GM21619 (cell line): ENCODE data around the gene PDE6G.
"Not testable (repeated sequence)": the region's sequence is repeated elsewhere in the genome, so short reads cannot be mapped to it uniquely, and the experiment has no call there.

Experiments
- ATAC-seq: cut with Tn5 transposase; IDR thresholded peaks from one replicate; pipeline ENCODE4 v1.9.1; 2021; ENCODE audit not compliant: unreplicated experiment

The PDE6G gene

DNA sequence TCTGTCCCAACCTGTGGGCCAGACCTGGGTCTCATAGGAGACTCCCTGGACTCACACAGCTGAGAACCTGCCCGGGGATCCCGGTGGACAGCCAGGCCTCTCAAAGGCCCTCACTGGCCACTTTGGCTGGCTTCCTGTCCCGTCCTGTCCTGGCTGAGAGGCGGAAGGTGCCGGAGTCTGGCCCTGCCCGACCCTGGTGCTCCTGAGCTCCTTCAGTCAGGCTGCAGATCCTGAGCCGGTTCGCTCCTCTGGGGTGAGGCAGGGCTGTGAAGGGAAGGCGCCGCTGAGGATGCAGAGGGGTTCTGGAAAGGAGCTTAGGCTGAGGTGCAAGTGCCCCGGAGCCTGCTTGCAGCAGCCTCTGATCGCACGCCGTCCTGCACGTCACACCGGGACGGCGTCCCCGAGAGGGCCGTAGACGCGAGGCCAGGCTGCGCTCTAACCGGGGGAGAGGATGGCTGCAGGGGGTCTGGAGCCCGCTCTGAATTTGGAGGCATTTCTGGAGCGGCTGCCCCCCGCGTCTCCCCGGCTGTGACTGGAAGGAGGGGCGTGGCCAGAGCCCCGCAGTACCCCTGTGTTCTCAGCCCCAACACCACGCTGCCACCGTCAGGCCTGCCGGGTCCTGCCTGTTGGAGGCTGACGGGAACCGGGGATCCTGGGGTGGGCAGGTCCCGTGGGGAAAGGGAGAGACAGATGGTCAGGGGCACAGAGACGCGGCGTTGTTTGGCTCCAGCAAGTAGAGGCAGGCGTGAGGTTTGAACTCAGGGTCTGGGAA lies 31.6 kb upstream of the PDE6G start:
- ATAC-seq, result no peak

DNA sequence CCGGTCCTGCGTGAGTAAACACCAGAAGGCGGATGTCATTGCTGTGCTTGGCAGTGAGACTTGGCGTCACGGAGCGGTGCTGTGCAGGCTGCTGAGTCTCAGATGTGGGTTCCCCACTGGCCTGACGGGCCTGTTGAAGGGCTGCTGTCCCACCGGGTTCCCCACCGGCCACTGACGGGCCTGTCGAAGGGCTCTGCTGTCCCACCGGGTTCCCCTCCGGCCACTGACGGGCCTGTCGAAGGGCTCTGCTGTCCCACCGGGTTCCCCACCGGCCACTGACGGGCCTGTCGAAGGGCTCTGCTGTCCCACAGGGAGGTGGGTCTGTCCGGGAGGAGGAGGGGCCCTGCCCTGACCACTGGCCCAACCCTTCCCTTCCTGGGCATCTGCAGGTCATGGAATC lies 30.3 kb upstream of the PDE6G start:
- ATAC-seq, result no peak

DNA sequence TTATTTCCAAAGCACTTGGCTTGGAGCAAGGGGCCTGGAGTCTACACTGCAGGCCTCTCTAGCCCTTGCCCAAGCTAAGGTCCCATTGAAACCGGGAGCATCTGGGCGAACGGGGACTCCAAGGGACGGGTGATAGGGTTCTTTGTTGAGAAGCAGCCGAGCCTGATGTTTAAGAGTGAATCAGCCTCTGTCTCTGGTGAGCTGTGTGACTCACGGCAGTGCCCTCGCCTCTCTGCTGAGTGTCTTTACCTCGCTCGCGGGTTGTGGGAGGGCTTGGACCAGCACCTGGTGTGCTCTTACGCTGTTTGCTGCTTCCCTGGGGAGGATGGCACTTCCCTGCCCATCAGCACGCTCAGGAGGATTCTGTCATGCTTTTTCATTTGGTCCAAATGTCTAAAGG lies 28.8 kb upstream of the PDE6G start:
- no peak for ATAC-seq

GRCh38 chr17:81684442-81684911 lies 28.1 kb upstream of the PDE6G start:
- no peak for ATAC-seq

DNA sequence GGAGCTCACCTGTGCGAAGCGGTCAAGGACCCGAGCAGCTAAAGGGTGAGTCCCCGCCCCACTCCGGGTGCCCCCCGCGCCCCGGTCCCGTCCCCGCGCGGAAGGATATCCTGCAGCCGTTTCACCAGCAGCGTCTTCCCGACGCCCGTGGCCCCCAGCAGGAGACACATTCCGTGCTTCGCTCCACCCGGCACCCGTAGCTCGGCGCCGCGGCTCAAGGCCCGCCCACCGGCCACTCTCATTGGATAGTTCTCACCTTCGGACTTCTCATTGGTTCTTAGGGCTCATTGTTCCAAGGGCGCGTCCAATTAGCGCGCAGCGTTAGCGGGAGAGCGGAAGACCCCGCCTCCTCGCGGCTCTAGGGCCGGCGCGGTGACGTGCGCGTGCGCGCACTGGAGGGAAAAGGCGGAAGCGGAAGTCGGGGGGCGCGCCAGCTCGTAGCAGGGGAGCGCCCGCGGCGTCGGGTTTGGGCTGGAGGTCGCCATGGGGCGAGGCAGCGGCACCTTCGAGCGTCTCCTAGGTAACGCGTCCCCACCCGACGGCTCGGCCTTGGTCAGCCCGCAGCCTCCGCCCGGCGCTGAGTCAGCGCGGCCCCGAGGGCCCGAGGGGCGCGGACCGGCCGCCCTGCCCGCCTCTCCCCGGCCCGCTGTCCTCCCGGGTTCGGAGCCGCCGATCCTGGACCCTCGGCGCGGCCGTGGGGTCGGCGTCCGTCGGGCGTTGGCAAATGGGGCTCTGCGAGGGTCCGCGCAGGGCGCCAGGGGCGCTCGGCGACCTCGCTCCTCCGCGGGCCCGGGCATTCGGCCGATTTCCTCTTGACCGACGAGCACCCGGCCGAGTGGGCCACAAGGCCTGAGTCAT lies 27.5 kb upstream of the PDE6G start, which contains the start of the genes ARL16 and HGS:
Gene ARL16, minus strand, starts transcription at position 214 of the 858 bp plus-strand sequence. Its CDS starts 44 bp downstream, at position 170.
Gene HGS, plus strand, starts transcription at position 428 of the 858 bp plus-strand sequence. Its CDS starts 56 bp downstream, at position 484.
- peak; percentile 93 for ATAC-seq

DNA sequence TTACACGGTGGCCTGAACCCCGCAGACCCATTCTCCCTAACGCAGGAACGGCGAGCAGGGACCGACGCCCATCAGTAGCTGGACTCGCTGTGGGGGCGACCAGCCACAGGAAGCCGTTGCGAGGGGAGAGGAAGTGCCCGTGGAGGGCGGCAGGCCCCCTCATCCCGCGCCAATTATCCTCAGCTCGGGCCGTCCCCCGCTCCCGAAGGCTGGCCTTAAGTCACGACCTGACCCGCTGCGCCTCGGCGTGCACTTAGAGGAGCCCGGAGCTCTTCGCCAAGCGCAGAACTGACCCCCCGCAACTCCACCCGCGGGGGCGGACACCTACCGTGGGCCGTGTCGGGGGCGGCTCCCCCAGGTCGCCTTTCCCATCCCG lies 26.9 kb upstream of the PDE6G start:
- ATAC-seq, result peak; percentile 2

- peak; percentile 3 for ATAC-seq
Observed at GRCh38 chr17:81682565-81683207, 26.3 kb upstream of the PDE6G start.

GRCh38 chr17:81681672-81682071 lies 25.3 kb upstream of the PDE6G start:
- ATAC-seq, result no peak

GRCh38 chr17:81680150-81680549 lies 23.8 kb upstream of the PDE6G start:
- no peak for ATAC-seq

- ATAC-seq, result no peak
Observed at GRCh38 chr17:81676906-81677305, 20.6 kb upstream of the PDE6G start.

GRCh38 chr17:81675515-81676221 lies 19.3 kb upstream of the PDE6G start:
- not testable (repeated sequence) for ATAC-seq

GRCh38 chr17:81673561-81674258 lies 17.4 kb upstream of the PDE6G start:
- no peak for ATAC-seq

- no peak for ATAC-seq
Observed at GRCh38 chr17:81672954-81673353, 16.6 kb upstream of the PDE6G start.

- no peak for ATAC-seq
Observed at GRCh38 chr17:81672504-81672903, 16.2 kb upstream of the PDE6G start.

DNA sequence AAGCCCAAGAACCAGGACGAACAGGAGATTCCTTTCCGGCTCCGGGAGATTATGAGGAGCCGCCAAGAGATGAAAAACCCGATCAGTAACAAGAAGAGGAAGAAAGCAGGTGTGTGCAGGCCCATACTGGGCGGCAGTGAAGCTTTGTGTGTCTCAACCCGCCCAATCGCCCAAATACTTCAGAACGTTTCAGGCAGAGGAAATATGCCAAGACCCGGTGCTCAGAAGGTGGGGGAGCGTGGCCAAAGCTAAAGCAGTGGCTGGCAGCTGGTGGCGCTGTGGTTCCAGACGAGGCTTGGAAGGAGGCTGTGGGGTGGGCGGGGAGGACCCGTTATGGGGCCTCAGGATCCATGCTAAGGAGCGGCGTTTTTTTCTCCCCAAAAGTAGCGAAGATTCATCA lies 11.4 kb upstream of the PDE6G start:
- no peak for ATAC-seq

DNA sequence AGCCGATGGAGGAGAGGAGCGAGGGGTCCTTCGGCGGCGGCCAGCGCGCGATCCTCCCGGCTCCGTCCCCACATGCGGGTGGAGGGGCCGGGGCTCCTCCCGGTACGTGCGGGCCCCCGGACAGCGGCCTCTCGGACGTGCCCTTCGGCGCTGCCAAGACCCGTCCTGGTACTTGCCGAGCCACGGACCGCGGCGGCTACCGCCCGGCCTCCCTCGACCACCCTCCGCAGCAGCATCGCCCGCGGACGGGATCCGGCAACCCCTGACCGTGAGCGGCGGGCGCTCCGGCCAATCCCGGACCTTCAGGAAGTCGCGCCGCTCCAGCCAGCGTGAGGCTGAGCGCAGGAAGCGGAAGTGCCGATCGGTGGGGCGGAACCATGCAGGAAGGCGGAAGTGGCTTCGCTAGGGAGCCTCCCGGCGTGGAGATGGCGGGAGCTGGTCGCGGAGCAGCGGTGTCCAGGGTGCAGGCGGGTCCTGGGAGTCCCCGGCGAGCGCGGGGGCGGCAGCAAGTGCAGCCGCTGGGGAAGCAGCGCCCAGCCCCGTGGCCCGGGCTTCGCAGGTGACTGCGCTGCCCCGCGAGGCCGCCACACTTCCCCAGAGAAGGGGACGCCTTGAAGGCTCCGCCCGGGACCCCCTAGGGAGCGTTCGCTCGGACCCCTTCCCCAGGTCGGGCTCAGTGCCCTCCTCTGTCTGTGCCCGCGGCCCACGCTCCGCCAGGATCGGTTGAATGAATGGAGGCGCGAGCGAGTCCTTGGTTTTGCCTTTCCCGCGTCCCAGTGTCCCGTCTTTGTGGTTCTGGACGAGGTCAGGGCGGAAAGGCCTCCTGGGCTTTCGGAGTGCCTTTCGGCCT lies 10.2 kb upstream of the PDE6G start, which contains the start of the genes CCDC137 and OXLD1:
Gene CCDC137, plus strand, starts transcription at position 396 of the 850 bp plus-strand sequence. Its CDS starts 30 bp downstream, at position 426.
Gene OXLD1, minus strand, starts transcription at position 264 of the 850 bp plus-strand sequence. Its CDS starts 28 bp downstream, at position 236.
- peak; percentile 89 for ATAC-seq

GRCh38 chr17:81666092-81666341 lies 9.7 kb upstream of the PDE6G start:
- no peak for ATAC-seq

- peak; percentile 18 for ATAC-seq
Observed at GRCh38 chr17:81665205-81666091, 9.1 kb upstream of the PDE6G start.
